Measurements from ENCODE around the gene ZNF423. TPM values are rescaled to one million over a fixed set of nuclear protein-coding genes. Genes with fewer than 3 reads are reported as not detected.

The ZNF423 gene
- total and polyA plus RNA-seq, 7 donors, result 2.3 to 30.7 (median 14.4) TPM

DNA sequence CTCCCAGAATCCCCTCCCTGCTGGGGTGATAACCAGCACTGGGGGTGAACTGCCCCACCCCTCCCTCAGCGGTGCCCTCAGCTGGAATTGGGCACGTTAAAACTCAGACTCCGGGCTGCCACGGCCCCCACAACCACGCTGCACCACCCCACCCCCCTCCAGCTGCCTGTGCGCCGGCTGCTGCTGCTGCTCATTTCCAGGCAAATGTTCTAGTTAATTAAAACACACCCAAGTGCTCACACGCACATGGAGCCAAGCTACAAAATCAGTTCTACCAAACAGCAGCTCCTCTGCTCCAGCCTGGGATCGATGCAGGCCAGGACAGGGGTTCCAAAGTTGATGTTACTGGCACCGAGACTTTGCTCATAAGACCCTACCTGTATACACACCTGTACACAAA is 180.5 kb downstream of the ZNF423 start:
- H3K4me1 ChIP-seq, result no peaks in the 10 kb centered on the region
- no peaks in the 10 kb centered on the region for H3K36me3 ChIP-seq (ENCODE audit: insufficient read depth in 1 of 2, low read depth in 1 of 2)
- peaks cover 7% of the 10 kb centered on the region for H3K9me3 ChIP-seq
- ATAC-seq (no peak), DNase-seq (no peak)
- TF ChIP-seq CTCF (IDR thresholded peaks at IDR 0.05), result no peak
- 57 to 72% (median 62%) methylated on average over 10 of the region's 10 CpGs for WGBS, 3 donors
- intact Hi-C loops (cut with DNase I), result no loop called here
- no peak overlapping the region for H3K4me3 ChIP-seq
- no peak overlapping the region for H3K27ac ChIP-seq
- no peaks in the 10 kb centered on the region for H3K27me3 ChIP-seq (ENCODE audit: insufficient read depth in 3 of 3, low read length in 2 of 3)

DNA sequence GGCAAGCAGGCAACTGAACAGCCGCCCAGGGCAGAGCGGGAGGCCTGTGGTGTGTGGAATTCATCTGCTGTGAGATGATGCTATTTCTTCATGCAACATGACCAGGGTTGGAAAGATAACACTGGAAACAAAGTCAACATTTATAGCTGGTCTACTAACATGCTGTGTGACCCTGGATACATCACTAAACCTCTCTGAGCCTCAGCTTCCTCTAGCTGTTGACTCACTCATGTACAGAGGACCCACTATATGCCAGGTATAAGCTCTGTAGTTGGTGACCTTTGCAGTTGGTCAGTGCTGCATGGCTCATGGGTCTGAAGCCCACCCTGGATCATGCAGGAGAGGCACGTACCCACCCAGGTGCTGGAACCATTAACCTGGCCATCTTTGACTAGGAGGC is 180.9 kb downstream of the ZNF423 start:
- H3K27me3 ChIP-seq (ENCODE audit: insufficient read depth in 3 of 3, low read length in 2 of 3), result no peaks in the 10 kb centered on the region
- no peak overlapping the region for H3K4me3 ChIP-seq
- DNase-seq, result no peak
- no peak for ATAC-seq
- intact Hi-C loops (cut with DNase I), result no loop called here
- 90 to 95% (median 91%) methylated on average over 3 of the region's 3 CpGs for WGBS, 3 donors
- H3K9me3 ChIP-seq, result peaks cover 3% of the 10 kb centered on the region
- no peaks in the 10 kb centered on the region for H3K4me1 ChIP-seq
- no peaks in the 10 kb centered on the region for H3K36me3 ChIP-seq (ENCODE audit: insufficient read depth in 1 of 2, low read depth in 1 of 2)
- no peak overlapping the region for H3K27ac ChIP-seq
- TF ChIP-seq CTCF (IDR thresholded peaks at IDR 0.05), result no peak

DNA sequence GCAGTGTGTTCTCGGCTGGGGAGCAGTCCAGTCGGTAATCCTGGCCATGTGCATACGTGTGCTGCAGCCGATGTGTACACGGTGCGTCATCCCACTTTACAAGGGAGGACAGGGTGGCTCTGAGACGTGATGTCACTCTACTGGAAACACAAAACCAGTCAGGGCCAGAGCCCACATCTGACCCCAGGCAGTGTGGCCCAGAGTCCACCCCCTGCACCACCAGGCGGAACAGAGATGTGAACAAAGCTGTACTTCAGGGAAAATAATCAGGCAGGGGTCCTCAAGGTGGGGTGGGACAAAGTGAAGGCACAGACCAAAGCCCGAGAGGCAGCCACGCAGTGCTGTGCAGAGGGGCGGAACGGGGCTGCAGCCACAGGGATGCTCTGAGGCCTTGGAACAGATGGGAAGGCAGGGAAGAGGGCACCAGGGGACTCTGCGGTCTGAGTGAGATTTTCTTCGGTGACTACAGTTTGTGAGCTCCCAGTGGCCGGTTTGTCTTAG is 181.5 kb downstream of the ZNF423 start:
- no peak overlapping the region for H3K4me3 ChIP-seq
- no peaks in the 10 kb centered on the region for H3K9me3 ChIP-seq
- DNase-seq, result no peak
- H3K4me1 ChIP-seq, result no peaks in the 10 kb centered on the region
- H3K27ac ChIP-seq, result no peak overlapping the region
- no peaks in the 10 kb centered on the region for H3K27me3 ChIP-seq (ENCODE audit: insufficient read depth in 3 of 3, low read length in 2 of 3)
- H3K36me3 ChIP-seq (ENCODE audit: insufficient read depth in 1 of 2, low read depth in 1 of 2), result no peaks in the 10 kb centered on the region
- intact Hi-C loops (cut with DNase I), result no loop called here
- no peak for TF ChIP-seq CTCF (IDR thresholded peaks at IDR 0.05)
- WGBS, 3 donors, result 71 to 89% (median 71%) methylated on average over 15 of the region's 15 CpGs
- ATAC-seq, result peak in 2 of 4 donors; percentile 12 to 24

- 94 to 97% (median 95%) methylated on average over 8 of the region's 8 CpGs for WGBS, 3 donors
- H3K27ac ChIP-seq, result no peak overlapping the region
- no peaks in the 10 kb centered on the region for H3K9me3 ChIP-seq
- H3K4me3 ChIP-seq, result no peak overlapping the region
- H3K36me3 ChIP-seq (ENCODE audit: insufficient read depth in 1 of 2, low read depth in 1 of 2), result no peaks in the 10 kb centered on the region
- DNase-seq (no peak), ATAC-seq (no peak)
- H3K27me3 ChIP-seq (ENCODE audit: insufficient read depth in 3 of 3, low read length in 2 of 3), result no peaks in the 10 kb centered on the region
- no peak for TF ChIP-seq CTCF (IDR thresholded peaks at IDR 0.05)
- no peaks in the 10 kb centered on the region for H3K4me1 ChIP-seq
- intact Hi-C loops (cut with DNase I), result no loop called here
Measured at GRCh38 chr16:49673442-49673841, 182.5 kb downstream of the ZNF423 start.

GRCh38 chr16:49672753-49673152 is 183.2 kb downstream of the ZNF423 start:
- Histone ChIP-seq H3K9me3 (no peaks in the 10 kb centered on the region), H3K4me3 (no peak overlapping the region), H3K36me3 (ENCODE audit: insufficient read depth in 1 of 2, low read depth in 1 of 2) (no peaks in the 10 kb centered on the region), H3K4me1 (no peaks in the 10 kb centered on the region), H3K27me3 (ENCODE audit: insufficient read depth in 3 of 3, low read length in 2 of 3) (no peaks in the 10 kb centered on the region), H3K27ac (no peak overlapping the region)
- DNase-seq (no peak), ATAC-seq (no peak)
- no peak for TF ChIP-seq CTCF (IDR thresholded peaks at IDR 0.05)
- intact Hi-C loops (cut with DNase I), result no loop called here
- 88 to 94% (median 90%) methylated on average over 10 to 11 of the region's 11 CpGs for WGBS, 3 donors

Data from psoas muscle (tissue), 8 donors.